Liver (tissue), 9 donors: ENCODE measurements around the gene LRMDA. TPM values are rescaled to one million over a fixed set of nuclear protein-coding genes. Genes with fewer than 3 reads are reported as not detected.

Experiments
- DNase-seq: peaks from one replicate; pipeline ENCODE4 v3.0.0-alpha.2; 2017; ENCODE audit warnings: low spot score
- H3K27ac ChIP-seq, 2 donors: one replicate each; pipeline ENCODE4 v1.7.0; 2013; ENCODE audit warnings: inconsistent platforms in 2 of 2, low read length in 2 of 2, control low read depth in 1 of 2, low read depth in 1 of 2, mild to moderate bottlenecking in 1 of 2
- H3K27me3 ChIP-seq, 4 donors: one replicate each; pipeline versions ENCODE4 v1.6.1 to v1.7.0; 2013; ENCODE audit warnings: low read length in 3 of 4, inconsistent platforms in 1 of 4, mild to moderate bottlenecking in 1 of 4, moderate library complexity in 1 of 4; ENCODE audit not compliant: control insufficient read depth in 4 of 4, insufficient read depth in 4 of 4
- H3K36me3 ChIP-seq, 4 donors: one replicate each; pipeline versions ENCODE4 v1.6.1 to v1.7.0; 2013; ENCODE audit warnings: low read length in 3 of 4, mild to moderate bottlenecking in 3 of 4, low read depth in 1 of 4, moderate library complexity in 1 of 4; ENCODE audit not compliant: control insufficient read depth in 4 of 4, insufficient read depth in 3 of 4
- H3K4me1 ChIP-seq, 4 donors: one replicate each; pipeline versions ENCODE4 v1.6.1 to v1.7.0; 2013; ENCODE audit warnings: low read length in 3 of 4, mild to moderate bottlenecking in 3 of 4, moderate library complexity in 1 of 4; ENCODE audit not compliant: control insufficient read depth in 4 of 4, insufficient read depth in 4 of 4
- H3K4me3 ChIP-seq, 3 donors: one replicate each; pipeline versions ENCODE4 v1.6.1 to v1.7.0; 2013; ENCODE audit warnings: low read length in 3 of 3, control low read depth in 1 of 3, low read depth in 1 of 3, mild to moderate bottlenecking in 1 of 3
- H3K9ac ChIP-seq, 2 donors: one replicate each; pipeline ENCODE4 v1.7.0; 2013; ENCODE audit warnings: low read length in 2 of 2, mild to moderate bottlenecking in 2 of 2, moderate library complexity in 2 of 2, control low read depth in 1 of 2, low read depth in 1 of 2
- H3K9me3 ChIP-seq, 4 donors: one replicate each; pipeline versions ENCODE4 v1.6.1 to v1.7.0; 2013; ENCODE audit warnings: low read length in 3 of 4; ENCODE audit not compliant: control insufficient read depth in 4 of 4
- EGR1 ChIP-seq, 2 donors: IDR thresholded peaks; 2 replicates each; pipeline ENCODE4 v1.6.1; 2016 to 2018; ENCODE audit warnings: antibody characterized with exemption in 2 of 2, low read depth in 2 of 2
- FOXA1 ChIP-seq: IDR thresholded peaks from 2 replicates; pipeline ENCODE4 v1.6.1; 2016; ENCODE audit warnings: antibody characterized with exemption
- FOXA2 ChIP-seq: IDR thresholded peaks from 2 replicates; pipeline ENCODE4 v1.6.1; 2016; ENCODE audit warnings: antibody characterized with exemption
- GABPA ChIP-seq, 2 donors: IDR thresholded peaks in 1 of 2; conservative IDR thresholded peaks in 1 of 2; 2 replicates each; pipeline ENCODE4 v1.6.1; 2016; ENCODE audit warnings: antibody characterized with exemption in 2 of 2, mild to moderate bottlenecking in 1 of 2, moderate library complexity in 1 of 2
- HNF4A ChIP-seq, 2 donors: conservative IDR thresholded peaks; 2 replicates each; pipeline ENCODE4 v1.6.1; 2016; ENCODE audit warnings: antibody characterized with exemption in 2 of 2, mild to moderate bottlenecking in 2 of 2
- HNF4G ChIP-seq: IDR thresholded peaks from 2 replicates; pipeline ENCODE4 v1.6.1; 2016; ENCODE audit warnings: antibody characterized with exemption
- JUND ChIP-seq, 2 donors: IDR thresholded peaks; 2 replicates each; pipeline ENCODE4 v1.6.1; 2016; ENCODE audit warnings: antibody characterized with exemption in 2 of 2
- NR2F2 ChIP-seq: IDR thresholded peaks from 2 replicates; pipeline ENCODE4 v1.6.1; 2016; ENCODE audit warnings: antibody characterized with exemption
- RAD21 ChIP-seq, 2 donors: IDR thresholded peaks; 2 replicates each; pipeline ENCODE4 v1.6.1; 2016; ENCODE audit warnings: antibody characterized with exemption in 2 of 2, mild to moderate bottlenecking in 2 of 2
- RXRA ChIP-seq, 2 donors: IDR thresholded peaks; 2 replicates each; pipeline ENCODE4 v1.6.1; 2017 to 2018; ENCODE audit warnings: antibody characterized with exemption in 2 of 2, mild to moderate bottlenecking in 1 of 2
- SP1 ChIP-seq: IDR thresholded peaks from 2 replicates; pipeline ENCODE4 v1.6.1; 2018; ENCODE audit warnings: antibody characterized with exemption, mild to moderate bottlenecking
- TAF1 ChIP-seq: conservative IDR thresholded peaks from 2 replicates; pipeline ENCODE4 v1.6.1; 2016; ENCODE audit warnings: antibody characterized with exemption, mild to moderate bottlenecking
- YY1 ChIP-seq: IDR thresholded peaks from 2 replicates; pipeline ENCODE4 v1.6.1; 2016; ENCODE audit warnings: antibody characterized with exemption, mild to moderate bottlenecking
- WGBS: extraction: QIAGEN DNeasy Blood & Tissue Kit; methylation state at CpG from one replicate; pipeline ENCODE4 v1.1.7; 2013; 5-methylcytosine and 5-hydroxymethylcytosine counted together
- polyA plus RNA-seq, 2 donors: library from polyadenylated mRNA; stranded (reverse) in 1 of 2; unstranded in 1 of 2; fragments of 200-250 nt in 1 of 2; fragments of >200 nt in 1 of 2; fragmentation: Nextera tagmentation in 1 of 2; extraction: Ambion mirVana in 1 of 2; gene quantifications; one replicate each; pipeline versions ENCODE4 v1.2.1 to v1.2.3, GENCODE V29; 2013 to 2015
- total RNA-seq, 2 donors: library from RNA; depleted of rRNA; stranded (reverse); fragments of >200 nt; gene quantifications; one replicate each; pipeline ENCODE4 v1.2.3, GENCODE V29; 2014
- TF ChIP-seq, protein P1 (sequence below): IDR thresholded peaks from 2 replicates; pipeline ENCODE4 v1.6.1; 2016; ENCODE audit warnings: antibody characterized with exemption
- TF ChIP-seq, protein P2 (sequence below): IDR thresholded peaks from 2 replicates; pipeline ENCODE4 v1.6.1; 2016; ENCODE audit warnings: antibody characterized with exemption
- TF ChIP-seq, protein P3 (sequence below): fragments of 150-350 bp; IDR thresholded peaks from 2 replicates; pipeline ENCODE4 v1.5.1; 2017; ENCODE audit warnings: improper control_type of control experiment, low read depth, low read length; ENCODE audit not compliant: missing input control
- TF ChIP-seq, protein P4 (sequence below): IDR thresholded peaks from 2 replicates; pipeline ENCODE4 v1.6.1; 2016; ENCODE audit warnings: antibody characterized with exemption
- TF ChIP-seq, protein P5 (sequence below): IDR thresholded peaks from 2 replicates; pipeline ENCODE4 v1.6.1; 2016; ENCODE audit warnings: antibody characterized with exemption, mild to moderate bottlenecking
- donor health status: healthy.
- donor health status: healthy.
- donor health status: healthy.
- donor health status: healthy.
- donor health status: healthy.

LRMDA gene
- total and polyA plus RNA-seq, 4 donors = 7.9 to 15.8 (median 11.3) TPM

DNA sequence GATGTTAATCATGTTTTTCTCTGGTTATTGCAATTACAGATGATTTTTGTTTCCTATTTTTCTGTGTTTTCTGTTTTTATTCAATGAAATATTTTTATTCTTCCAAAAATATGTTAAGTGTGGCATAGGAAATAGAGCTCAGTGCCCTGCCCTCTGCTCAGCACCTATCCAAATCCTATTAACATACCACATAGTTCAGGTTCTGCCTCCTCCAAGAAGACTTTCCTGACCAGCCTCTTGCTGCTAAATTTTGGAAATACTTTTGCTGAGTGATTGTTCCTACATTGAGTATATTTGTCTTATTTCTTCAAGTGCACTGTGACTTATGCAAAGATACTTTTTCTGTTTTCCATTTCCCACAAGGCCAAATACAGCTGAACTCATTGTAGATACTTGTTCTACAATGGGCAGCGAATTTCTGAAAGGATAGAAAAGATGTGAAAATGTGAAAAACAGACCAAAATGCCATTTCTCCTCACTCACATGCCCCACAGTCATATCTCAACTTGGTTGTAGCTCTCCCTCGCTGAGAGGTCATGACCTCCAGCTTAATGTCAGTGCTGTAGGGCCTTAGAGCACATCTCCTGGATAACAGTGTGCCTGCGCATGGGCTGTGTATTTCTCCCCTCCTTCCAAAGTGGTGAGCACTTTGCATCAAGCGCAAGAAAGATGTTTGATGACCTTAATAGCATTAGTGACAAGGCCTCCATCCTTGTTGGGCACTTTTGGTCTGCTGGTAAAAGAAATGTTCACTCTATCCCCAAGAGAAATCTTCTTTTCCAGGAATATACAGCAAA, 677.3 kb downstream of the LRMDA start:
- no peak overlapping the region for H3K9ac ChIP-seq
- no peak for DNase-seq
- H3K27ac ChIP-seq = no peak overlapping the region
- H3K27me3 ChIP-seq = no peaks in the 10 kb centered on the region
- no peak overlapping the region for H3K4me3 ChIP-seq
- TF ChIP-seq, protein P1, sequence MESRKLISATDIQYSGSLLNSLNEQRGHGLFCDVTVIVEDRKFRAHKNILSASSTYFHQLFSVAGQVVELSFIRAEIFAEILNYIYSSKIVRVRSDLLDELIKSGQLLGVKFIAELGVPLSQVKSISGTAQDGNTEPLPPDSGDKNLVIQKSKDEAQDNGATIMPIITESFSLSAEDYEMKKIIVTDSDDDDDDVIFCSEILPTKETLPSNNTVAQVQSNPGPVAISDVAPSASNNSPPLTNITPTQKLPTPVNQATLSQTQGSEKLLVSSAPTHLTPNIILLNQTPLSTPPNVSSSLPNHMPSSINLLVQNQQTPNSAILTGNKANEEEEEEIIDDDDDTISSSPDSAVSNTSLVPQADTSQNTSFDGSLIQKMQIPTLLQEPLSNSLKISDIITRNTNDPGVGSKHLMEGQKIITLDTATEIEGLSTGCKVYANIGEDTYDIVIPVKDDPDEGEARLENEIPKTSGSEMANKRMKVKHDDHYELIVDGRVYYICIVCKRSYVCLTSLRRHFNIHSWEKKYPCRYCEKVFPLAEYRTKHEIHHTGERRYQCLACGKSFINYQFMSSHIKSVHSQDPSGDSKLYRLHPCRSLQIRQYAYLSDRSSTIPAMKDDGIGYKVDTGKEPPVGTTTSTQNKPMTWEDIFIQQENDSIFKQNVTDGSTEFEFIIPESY = no peak
- no peak for TF ChIP-seq GABPA (IDR thresholded peaks at IDR 0.05 in 1 of 2, conservative IDR thresholded peaks at IDR 0.05 in 1 of 2)
- TF ChIP-seq, protein P2, sequence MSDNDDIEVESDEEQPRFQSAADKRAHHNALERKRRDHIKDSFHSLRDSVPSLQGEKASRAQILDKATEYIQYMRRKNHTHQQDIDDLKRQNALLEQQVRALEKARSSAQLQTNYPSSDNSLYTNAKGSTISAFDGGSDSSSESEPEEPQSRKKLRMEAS = no peak
- TF ChIP-seq TAF1 = no peak
- no peak for TF ChIP-seq EGR1 (IDR thresholded peaks at IDR 0.05; ENCODE audit: low read depth in 2 of 2)
- TF ChIP-seq FOXA2 = no peak
- TF ChIP-seq RXRA (IDR thresholded peaks at IDR 0.05) = no peak
- TF ChIP-seq SP1 = no peak
- TF ChIP-seq FOXA1 = no peak
- no peak for TF ChIP-seq NR2F2
- no peak for TF ChIP-seq JUND (IDR thresholded peaks at IDR 0.05)
- TF ChIP-seq, protein P3, sequence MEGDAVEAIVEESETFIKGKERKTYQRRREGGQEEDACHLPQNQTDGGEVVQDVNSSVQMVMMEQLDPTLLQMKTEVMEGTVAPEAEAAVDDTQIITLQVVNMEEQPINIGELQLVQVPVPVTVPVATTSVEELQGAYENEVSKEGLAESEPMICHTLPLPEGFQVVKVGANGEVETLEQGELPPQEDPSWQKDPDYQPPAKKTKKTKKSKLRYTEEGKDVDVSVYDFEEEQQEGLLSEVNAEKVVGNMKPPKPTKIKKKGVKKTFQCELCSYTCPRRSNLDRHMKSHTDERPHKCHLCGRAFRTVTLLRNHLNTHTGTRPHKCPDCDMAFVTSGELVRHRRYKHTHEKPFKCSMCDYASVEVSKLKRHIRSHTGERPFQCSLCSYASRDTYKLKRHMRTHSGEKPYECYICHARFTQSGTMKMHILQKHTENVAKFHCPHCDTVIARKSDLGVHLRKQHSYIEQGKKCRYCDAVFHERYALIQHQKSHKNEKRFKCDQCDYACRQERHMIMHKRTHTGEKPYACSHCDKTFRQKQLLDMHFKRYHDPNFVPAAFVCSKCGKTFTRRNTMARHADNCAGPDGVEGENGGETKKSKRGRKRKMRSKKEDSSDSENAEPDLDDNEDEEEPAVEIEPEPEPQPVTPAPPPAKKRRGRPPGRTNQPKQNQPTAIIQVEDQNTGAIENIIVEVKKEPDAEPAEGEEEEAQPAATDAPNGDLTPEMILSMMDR = no peak
- no peak for TF ChIP-seq HNF4A (conservative IDR thresholded peaks at IDR 0.05)
- TF ChIP-seq YY1 = no peak
- TF ChIP-seq RAD21 (IDR thresholded peaks at IDR 0.05) = no peak
- TF ChIP-seq, protein P4, sequence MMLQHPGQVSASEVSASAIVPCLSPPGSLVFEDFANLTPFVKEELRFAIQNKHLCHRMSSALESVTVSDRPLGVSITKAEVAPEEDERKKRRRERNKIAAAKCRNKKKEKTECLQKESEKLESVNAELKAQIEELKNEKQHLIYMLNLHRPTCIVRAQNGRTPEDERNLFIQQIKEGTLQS = no peak
- TF ChIP-seq, protein P5, sequence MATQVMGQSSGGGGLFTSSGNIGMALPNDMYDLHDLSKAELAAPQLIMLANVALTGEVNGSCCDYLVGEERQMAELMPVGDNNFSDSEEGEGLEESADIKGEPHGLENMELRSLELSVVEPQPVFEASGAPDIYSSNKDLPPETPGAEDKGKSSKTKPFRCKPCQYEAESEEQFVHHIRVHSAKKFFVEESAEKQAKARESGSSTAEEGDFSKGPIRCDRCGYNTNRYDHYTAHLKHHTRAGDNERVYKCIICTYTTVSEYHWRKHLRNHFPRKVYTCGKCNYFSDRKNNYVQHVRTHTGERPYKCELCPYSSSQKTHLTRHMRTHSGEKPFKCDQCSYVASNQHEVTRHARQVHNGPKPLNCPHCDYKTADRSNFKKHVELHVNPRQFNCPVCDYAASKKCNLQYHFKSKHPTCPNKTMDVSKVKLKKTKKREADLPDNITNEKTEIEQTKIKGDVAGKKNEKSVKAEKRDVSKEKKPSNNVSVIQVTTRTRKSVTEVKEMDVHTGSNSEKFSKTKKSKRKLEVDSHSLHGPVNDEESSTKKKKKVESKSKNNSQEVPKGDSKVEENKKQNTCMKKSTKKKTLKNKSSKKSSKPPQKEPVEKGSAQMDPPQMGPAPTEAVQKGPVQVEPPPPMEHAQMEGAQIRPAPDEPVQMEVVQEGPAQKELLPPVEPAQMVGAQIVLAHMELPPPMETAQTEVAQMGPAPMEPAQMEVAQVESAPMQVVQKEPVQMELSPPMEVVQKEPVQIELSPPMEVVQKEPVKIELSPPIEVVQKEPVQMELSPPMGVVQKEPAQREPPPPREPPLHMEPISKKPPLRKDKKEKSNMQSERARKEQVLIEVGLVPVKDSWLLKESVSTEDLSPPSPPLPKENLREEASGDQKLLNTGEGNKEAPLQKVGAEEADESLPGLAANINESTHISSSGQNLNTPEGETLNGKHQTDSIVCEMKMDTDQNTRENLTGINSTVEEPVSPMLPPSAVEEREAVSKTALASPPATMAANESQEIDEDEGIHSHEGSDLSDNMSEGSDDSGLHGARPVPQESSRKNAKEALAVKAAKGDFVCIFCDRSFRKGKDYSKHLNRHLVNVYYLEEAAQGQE = no peak
- TF ChIP-seq HNF4G = no peak
- H3K36me3 ChIP-seq = no peaks in the 10 kb centered on the region
- no peaks in the 10 kb centered on the region for H3K9me3 ChIP-seq
- no peaks in the 10 kb centered on the region for H3K4me1 ChIP-seq
- WGBS = 94% methylated on average over 4 of the region's 4 CpGs
